ENCODE measurements around the gene KLHL8. TPM values are rescaled to one million over a fixed set of nuclear protein-coding genes. Genes with fewer than 3 reads are reported as not detected.

Gene KLHL8
- total RNA-seq, 2 experiments from 2014 or later = 6.3 to 7.0 TPM

GRCh38 chr4:87122252-87122651 lies 98.2 kb downstream of the KLHL8 start:
- no peak for DNase-seq
- H3K4me1 Mint-ChIP-seq (ENCODE audit: low read depth) = peaks cover 30% of the 10 kb centered on the region
- ChIA-PET POLR2A (interaction anchor here (0.6 kb wide), 1 partner anchor 1470 kb away, joined by 3 read pairs; no protein-coding TSS in a partner anchor), CTCF (interaction anchor here (1.2 kb wide), 1 partner anchor 30 kb away, joined by 3 read pairs; no protein-coding TSS in a partner anchor)
- no peaks in the 10 kb centered on the region for H3K9me3 ChIP-seq (ENCODE audit: control insufficient read depth in 1 of 2, insufficient read depth in 1 of 2, low read length in 2 of 2)
- H3K36me3 ChIP-seq (ENCODE audit: insufficient read depth, low read length) = peaks cover 65% of the 10 kb centered on the region
- H3K27me3 ChIP-seq (ENCODE audit: control insufficient read depth in 1 of 2, insufficient read depth in 2 of 2, low read length in 2 of 2) = no peaks in the 10 kb centered on the region
- no peaks in the 10 kb centered on the region for H3K4me1 ChIP-seq (ENCODE audit: insufficient read depth, low read length)
- H3K27me3 Mint-ChIP-seq = no peaks in the 10 kb centered on the region
- ATAC-seq (ENCODE audit: poor library complexity) = no peak
- no peak overlapping the region for H3K4me3 Mint-ChIP-seq
- no peak for TF ChIP-seq CTCF (IDR thresholded peaks at IDR 0.05)
- H3K27ac Mint-ChIP-seq = no peak overlapping the region
- H3K4me3 ChIP-seq (ENCODE audit: low read length) = no peak overlapping the region
- H3K9me3 Mint-ChIP-seq = no peaks in the 10 kb centered on the region
- no peak overlapping the region for H3K27ac ChIP-seq (ENCODE audit: low read depth in 1 of 2, low read length in 2 of 2)
- intact Hi-C loops (cut with DNase I, micrococcal nuclease) = no loop called here
- peaks cover 86% of the 10 kb centered on the region for H3K36me3 Mint-ChIP-seq (ENCODE audit: low read depth)

GRCh38 chr4:87121341-87122065 lies 98.9 kb downstream of the KLHL8 start:
- H3K36me3 Mint-ChIP-seq (ENCODE audit: low read depth) = peaks cover 86% of the 10 kb centered on the region
- ATAC-seq (ENCODE audit: poor library complexity) (no peak), DNase-seq (no peak)
- Histone ChIP-seq H3K27me3 (ENCODE audit: control insufficient read depth in 1 of 2, insufficient read depth in 2 of 2, low read length in 2 of 2) (no peaks in the 10 kb centered on the region), H3K4me1 (ENCODE audit: insufficient read depth, low read length) (no peaks in the 10 kb centered on the region), H3K9me3 (ENCODE audit: control insufficient read depth in 1 of 2, insufficient read depth in 1 of 2, low read length in 2 of 2) (no peaks in the 10 kb centered on the region), H3K27ac (ENCODE audit: low read depth in 1 of 2, low read length in 2 of 2) (no peak overlapping the region), H3K4me3 (ENCODE audit: low read length) (no peak overlapping the region), H3K36me3 (ENCODE audit: insufficient read depth, low read length) (peaks cover 66% of the 10 kb centered on the region)
- no peak overlapping the region for H3K4me3 Mint-ChIP-seq
- CTCF ChIA-PET = interaction anchor here (0.9 kb wide), 1 partner anchor 186 kb away, joined by 3 read pairs; no protein-coding TSS in a partner anchor
- peaks cover 30% of the 10 kb centered on the region for H3K4me1 Mint-ChIP-seq (ENCODE audit: low read depth)
- no peak for TF ChIP-seq CTCF (IDR thresholded peaks at IDR 0.05)
- H3K27ac Mint-ChIP-seq = no peak overlapping the region
- intact Hi-C loops (cut with DNase I, micrococcal nuclease) = no loop called here
- POLR2A ChIA-PET = no interaction called here
- no peaks in the 10 kb centered on the region for H3K9me3 Mint-ChIP-seq
- H3K27me3 Mint-ChIP-seq = no peaks in the 10 kb centered on the region

GRCh38 chr4:87120411-87121162 lies 99.8 kb downstream of the KLHL8 start:
- H3K4me1 Mint-ChIP-seq (ENCODE audit: low read depth) = peaks cover 30% of the 10 kb centered on the region
- no peak overlapping the region for H3K4me3 ChIP-seq (ENCODE audit: low read length)
- ATAC-seq (ENCODE audit: poor library complexity) (no peak), DNase-seq (no peak)
- ChIA-PET POLR2A (no interaction called here), CTCF (interaction anchor here (0.9 to 1.5 kb wide), 2 partner anchors 185 to 198 kb away, joined by 3 to 5 read pairs; no protein-coding TSS in a partner anchor)
- H3K4me3 Mint-ChIP-seq = no peak overlapping the region
- no peak overlapping the region for H3K27ac Mint-ChIP-seq
- no peak for TF ChIP-seq CTCF (IDR thresholded peaks at IDR 0.05)
- intact Hi-C loops (cut with DNase I, micrococcal nuclease) = no loop called here
- no peaks in the 10 kb centered on the region for H3K9me3 Mint-ChIP-seq
- H3K9me3 ChIP-seq (ENCODE audit: control insufficient read depth in 1 of 2, insufficient read depth in 1 of 2, low read length in 2 of 2) = no peaks in the 10 kb centered on the region
- no peaks in the 10 kb centered on the region for H3K27me3 Mint-ChIP-seq
- no peaks in the 10 kb centered on the region for H3K27me3 ChIP-seq (ENCODE audit: control insufficient read depth in 1 of 2, insufficient read depth in 2 of 2, low read length in 2 of 2)
- peaks cover 66% of the 10 kb centered on the region for H3K36me3 ChIP-seq (ENCODE audit: insufficient read depth, low read length)
- H3K36me3 Mint-ChIP-seq (ENCODE audit: low read depth) = peaks cover 86% of the 10 kb centered on the region
- H3K4me1 ChIP-seq (ENCODE audit: insufficient read depth, low read length) = no peaks in the 10 kb centered on the region
- no peak overlapping the region for H3K27ac ChIP-seq (ENCODE audit: low read depth in 1 of 2, low read length in 2 of 2)
